NCI-H774 (cell line): Measurements from ENCODE around the gene DMD.
"Not testable (repeated sequence)": the region's sequence is repeated elsewhere in the genome, so short reads cannot be mapped to it uniquely, and the experiment has no call there.

Source experiments
- DNase-seq: peaks from one replicate; lab custom pipeline; 2025; lab: John Stamatoyannopoulos, UW

The DMD gene

GRCh38 chrX:31593353-31593752, 1618.0 kb downstream of the DMD start:
- DNase-seq: no peak

GRCh38 chrX:31591355-31591754, 1620.0 kb downstream of the DMD start:
- no peak for DNase-seq

- no peak for DNase-seq
These were observed 1620.7 kb downstream of the DMD start for GRCh38 chrX:31590581-31591114.

GRCh38 chrX:31589503-31589902, 1621.8 kb downstream of the DMD start:
- DNase-seq: no peak

- no peak for DNase-seq
These were observed 1623.0 kb downstream of the DMD start for GRCh38 chrX:31588355-31588754.

GRCh38 chrX:31583892-31584291, 1627.5 kb downstream of the DMD start:
- DNase-seq: not testable (repeated sequence)

GRCh38 chrX:31580726-31581125, 1630.6 kb downstream of the DMD start:
- no peak for DNase-seq

- DNase-seq: no peak
These were observed 1631.1 kb downstream of the DMD start for GRCh38 chrX:31580227-31580626.

GRCh38 chrX:31572360-31572759, 1639.0 kb downstream of the DMD start:
- no peak for DNase-seq

- no peak for DNase-seq
These were observed 1640.7 kb downstream of the DMD start for GRCh38 chrX:31570658-31571057.

- no peak for DNase-seq
These were observed 1647.6 kb downstream of the DMD start for GRCh38 chrX:31563792-31564191.

GRCh38 chrX:31555506-31555905, 1655.8 kb downstream of the DMD start:
- no peak for DNase-seq

- DNase-seq: no peak
These were observed 1659.4 kb downstream of the DMD start for GRCh38 chrX:31551913-31552312.

- DNase-seq: no peak
These were observed 1661.2 kb downstream of the DMD start for GRCh38 chrX:31550158-31550557.

GRCh38 chrX:31547816-31548215, 1663.5 kb downstream of the DMD start:
- DNase-seq: no peak

- no peak for DNase-seq
These were observed 1663.9 kb downstream of the DMD start for GRCh38 chrX:31547416-31547815.

- no peak for DNase-seq
These were observed 1665.2 kb downstream of the DMD start for GRCh38 chrX:31546126-31546525.

GRCh38 chrX:31545726-31546125, 1665.6 kb downstream of the DMD start:
- no peak for DNase-seq

- no peak for DNase-seq
These were observed 1666.2 kb downstream of the DMD start for GRCh38 chrX:31545191-31545590.

GRCh38 chrX:31543634-31544033, 1667.7 kb downstream of the DMD start:
- no peak for DNase-seq

- DNase-seq: no peak
These were observed 1668.8 kb downstream of the DMD start for GRCh38 chrX:31542566-31542965.

GRCh38 chrX:31540313-31540712, 1671.0 kb downstream of the DMD start:
- DNase-seq: no peak

GRCh38 chrX:31527455-31528126, 1683.8 kb downstream of the DMD start:
- DNase-seq: no peak

- no peak for DNase-seq
These were observed 1687.3 kb downstream of the DMD start for GRCh38 chrX:31523884-31524536.
